ENCODE results near the gene MGAT2.

The MGAT2 gene

GRCh38 chr14:49659526-49660455, 39.2 kb downstream of the MGAT2 start:
- no peak for DNase-seq

DNA sequence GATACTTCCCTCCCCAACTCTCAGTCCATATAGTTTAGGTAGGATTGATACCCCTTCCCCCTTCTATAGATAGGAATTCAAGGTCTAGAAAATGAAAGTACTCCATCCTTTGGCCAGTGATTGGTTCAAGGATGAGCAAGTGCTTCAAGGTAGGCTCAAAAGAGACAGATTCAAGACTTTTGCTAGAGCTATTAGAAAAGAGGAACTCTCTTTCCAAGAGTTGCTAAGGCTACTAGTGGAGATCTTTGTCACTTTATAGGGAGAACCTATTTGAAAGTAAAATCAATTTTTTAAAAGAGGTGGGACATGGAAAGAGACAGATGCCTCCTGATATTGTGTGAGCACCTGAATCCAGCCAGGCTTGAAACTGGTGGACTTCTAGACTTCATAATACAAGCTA, 49.9 kb downstream of the MGAT2 start:
- no peak for DNase-seq
